K562 (cell line): ENCODE results near the gene ADIPOQ. TPM values are rescaled to one million over a fixed set of nuclear protein-coding genes. Genes with fewer than 3 reads are reported as not detected.
A peak's percentile ranks its signal among the peaks of the same experiment; 100 is the strongest.

ENCODE experiments used
- ATAC-seq: fragments of 200-7000 bp; cut with Tn5 transposase; 3 replicates; pipeline ENCODE4 v1.9.1; 2020; ENCODE audit warnings: moderate library complexity
- BruUV-seq: library from RNA; stranded (reverse); fragments of 400-500 nt; replicated peaks from 2 replicates; lab custom pipeline; 2021; lab: Mats Ljungman, UMichigan
- CTCF ChIA-PET: fragments of 300-600 bp; formaldehyde crosslinking; extraction: SDS; loops from one replicate; lab custom pipeline; 2021; ENCODE audit warnings: low intra/inter-chr PET ratio; lab: Yijun Ruan, JAX
- POLR2A ChIA-PET: fragments of 300-600, 350-650 bp; sonication (Branson Sonifier 250); formaldehyde crosslinking; extraction: SDS; loops from one replicate; lab custom pipeline; 2021; ENCODE audit warnings: antibody characterized with exemption, inconsistent platforms; lab: Yijun Ruan, JAX
- DNase-seq, 4 experiments: peaks; one replicate each; pipeline versions ENCODE4 v3.0.0 to v3.0.0-alpha.2; 2011 to 2018; ENCODE audit warnings: low spot score in 3 of 4, mixed read lengths in 3 of 4; ENCODE audit errors: extremely low read depth in 1 of 4
- FAIRE-seq: peaks from 2 replicates; lab custom pipeline; 2011; peaks lifted over from hg19 to GRCh38; lab: Jason Lieb, UNC
- H2AFZ ChIP-seq: 2 replicates; pipeline ENCODE4 v1.6.0; 2011; ENCODE audit warnings: low read depth, low read length, control low read depth, inconsistent platforms
- H3K27ac ChIP-seq: fragments of 200-600 bp; 3 replicates; pipeline ENCODE4 v1.8.0; 2011; ENCODE audit warnings: low read depth, mild to moderate bottlenecking, control low read depth, inconsistent platforms, low read length, moderate library complexity, mixed read lengths; ENCODE audit errors: extremely low read depth
- H3K27me3 ChIP-seq, 2 experiments: fragments of 300-600 bp in 1 of 2; 2 replicates in 1 of 2; 3 replicates in 1 of 2; pipeline versions ENCODE4 v1.6.0 to v1.8.0; 2011; ENCODE audit warnings: inconsistent platforms in 2 of 2, low read length in 2 of 2, mild to moderate bottlenecking in 1 of 2, mixed read lengths in 1 of 2, moderate library complexity in 1 of 2; ENCODE audit not compliant: control insufficient read depth in 2 of 2, insufficient read depth in 2 of 2
- H3K36me3 ChIP-seq: fragments of 300-600 bp; 3 replicates; pipeline ENCODE4 v1.8.0; 2011; ENCODE audit warnings: mild to moderate bottlenecking, low read length, inconsistent platforms; ENCODE audit not compliant: control insufficient read depth, insufficient read depth
- H3K4me1 ChIP-seq, 2 experiments: fragments of 200-600 bp in 1 of 2; replicated peaks in 1 of 2; 2 replicates in 1 of 2; 3 replicates in 1 of 2; pipeline versions ENCODE4 v1.5.1 to v1.8.0; 2011; ENCODE audit warnings: inconsistent platforms in 2 of 2, low read length in 2 of 2, mild to moderate bottlenecking in 1 of 2, mixed read lengths in 1 of 2, moderate library complexity in 1 of 2; ENCODE audit not compliant: control insufficient read depth in 2 of 2, insufficient read depth in 2 of 2
- H3K4me2 ChIP-seq: 2 replicates; pipeline ENCODE4 v1.6.1; 2011; ENCODE audit warnings: low read length, control low read depth, inconsistent platforms, mixed read lengths; ENCODE audit not compliant: insufficient read depth
- H3K4me3 ChIP-seq: fragments of 200-600 bp; sonication (generic), shearing (Covaris generic); 2 replicates; pipeline ENCODE4 v1.5.1; 2016; ENCODE audit warnings: control low read depth, inconsistent platforms
- H3K79me2 ChIP-seq: fragments of 200-600 bp; 3 replicates; pipeline ENCODE4 v1.8.0; 2011; ENCODE audit warnings: low read length, inconsistent platforms; ENCODE audit not compliant: control insufficient read depth, insufficient read depth
- H3K9ac ChIP-seq, 2 experiments: 2 replicates each; pipeline versions ENCODE4 v1.6.0 to v1.6.1; 2011; ENCODE audit warnings: low read depth in 2 of 2, low read length in 2 of 2, control low read depth in 1 of 2, inconsistent platforms in 1 of 2, mild to moderate bottlenecking in 1 of 2, mixed read lengths in 1 of 2; ENCODE audit not compliant: insufficient read depth in 1 of 2
- H3K9me1 ChIP-seq: one replicate; pipeline ENCODE4 v1.6.0; 2011; ENCODE audit warnings: inconsistent platforms, mild to moderate bottlenecking, low read length, moderate library complexity; ENCODE audit not compliant: control insufficient read depth, insufficient read depth
- H3K9me3 ChIP-seq: replicated peaks from 2 replicates; pipeline ENCODE4 v1.5.1; 2011; ENCODE audit warnings: low read depth, low read length, inconsistent platforms; ENCODE audit not compliant: control insufficient read depth, insufficient read depth
- H4K20me1 ChIP-seq: replicated peaks from 2 replicates; pipeline ENCODE4 v1.6.1; 2011; ENCODE audit warnings: low read length, inconsistent platforms, mixed read lengths; ENCODE audit not compliant: control insufficient read depth, insufficient read depth
- CBX3 ChIP-seq, 2 experiments: IDR thresholded peaks; 1 replicate in 1 of 2; 2 replicates in 1 of 2; pipeline ENCODE4 v1.6.1; 2012; ENCODE audit warnings: inconsistent platforms in 2 of 2, low read length in 2 of 2, borderline replicate concordance in 1 of 2, control low read depth in 1 of 2
- CHD1 ChIP-seq: fragments of 200-600 bp; sonication (generic); IDR thresholded peaks from one replicate; pipeline ENCODE4 v1.6.1; 2012; ENCODE audit warnings: mild to moderate bottlenecking, moderate library complexity, low read length, inconsistent platforms
- COPS2 ChIP-seq: fragments of 450-650 bp; conservative IDR thresholded peaks from 2 replicates; pipeline ENCODE4 v1.6.1; 2016; ENCODE audit warnings: mild to moderate bottlenecking, moderate library complexity
- CREB3 ChIP-seq: fragments of 450-650 bp; conservative IDR thresholded peaks from 2 replicates; pipeline ENCODE4 v1.6.1; 2016; ENCODE audit warnings: missing genetic modification characterization, low read depth, mild to moderate bottlenecking, missing compliant biosample characterization, moderate library complexity
- HMGN3 ChIP-seq: IDR thresholded peaks from 2 replicates; pipeline ENCODE4 v1.6.1; 2011; ENCODE audit warnings: borderline replicate concordance, low read depth, mild to moderate bottlenecking, mixed read lengths, low read length; ENCODE audit not compliant: insufficient read length; ENCODE audit errors: extremely low read depth
- PML ChIP-seq: IDR thresholded peaks from 2 replicates; pipeline ENCODE4 v1.6.1; 2012; ENCODE audit warnings: low read length, inconsistent platforms
- SMAD4 ChIP-seq: fragments of 250-450 bp; sonication (Bioruptor Pico); conservative IDR thresholded peaks from 2 replicates; pipeline ENCODE4 v1.8.0; 2021; ENCODE audit warnings: inconsistent platforms, mild to moderate bottlenecking, moderate library complexity
- ZBTB2 ChIP-seq: fragments of 450-650 bp; IDR thresholded peaks from 2 replicates; pipeline ENCODE4 v1.6.1; 2016; ENCODE audit warnings: antibody characterized with exemption
- ZC3H4 ChIP-seq: sonication (generic); formaldehyde crosslinking; IDR thresholded peaks from 2 replicates; pipeline ENCODE4 v1.9.0; 2021; ENCODE audit warnings: missing genetic modification reagents, borderline replicate concordance
- ZNF23 ChIP-seq: fragments of 250-450 bp; sonication (Bioruptor Pico); IDR thresholded peaks from 2 replicates; pipeline ENCODE4 v1.4.0; 2020; ENCODE audit warnings: mild to moderate bottlenecking
- ZNF311 ChIP-seq: fragments of 250-450 bp; sonication (Bioruptor Pico); IDR thresholded peaks from 2 replicates; pipeline ENCODE4 v1.4.0; 2020; ENCODE audit warnings: mild to moderate bottlenecking, moderate library complexity
- WGBS: fragments of 100-300 bp; shearing (Covaris generic); methylation state at CpG from one replicate; pipeline ENCODE4 v1.1.6; 2016; ENCODE audit warnings: low coverage, mixed read lengths; ENCODE audit not compliant: insufficient coverage; ENCODE audit errors: missing lambda C conversion rate; 5-methylcytosine and 5-hydroxymethylcytosine counted together
- in situ Hi-C: fragments of 300-500 bp; cut with MboI; formaldehyde crosslinking; loops from 4 replicates; pipeline ENCODE4 v1.15.0; 2018; ENCODE audit warnings: inconsistent platforms, mixed read lengths
- intact Hi-C: fragments of 100-400 bp; cut with micrococcal nuclease; formaldehyde crosslinking; loops from 2 replicates; pipeline ENCODE4 v1.14.2; 2022
- polyA plus RNA-seq, 8 experiments: library from polyadenylated mRNA; depleted of rRNA in 4 of 8; stranded (reverse) in 5 of 8; unstranded in 3 of 8; fragments of >200 nt; fragmentation: Nextera tagmentation in 2 of 8; fragmentation: Illumina TruSeq in 1 of 8; extraction: Ambion mirVana in 2 of 8; extraction: Trizol in 1 of 8; gene quantifications; 2 replicates each; pipeline versions ENCODE4 v1.2.1 to v1.2.3, GENCODE V29; 2011 to 2014; ENCODE audit warnings: inconsistent platforms in 1 of 8, missing spikeins in 1 of 8
- total RNA-seq, 7 experiments: library from RNA; depleted of rRNA in 6 of 7; stranded (reverse); fragments of >200 nt in 6 of 7; fragmentation: Illumina TruSeq in 2 of 7; extraction: Trizol in 2 of 7; gene quantifications; 2 replicates each; pipeline versions ENCODE4 v1.2.1 to v1.2.3, GENCODE V29; 2011 to 2021; ENCODE audit warnings: low replicate concordance in 1 of 7

Gene ADIPOQ
- total and polyA plus RNA-seq, 9 of the 15 experiments (the other 6 are each of a cell fraction or from before 2014, with no cell fraction given), result 0.01 to 0.04 (median 0.03) TPM; not detected in 4

- TF ChIP-seq CREB3 (tag) (0 out of 2 replicates have a peak, but pooled peaks have one; percentile 50), ZNF311 (peak; percentile 93), SMAD4 (CRISPR knock-in tag) (peak; percentile 90)
- TF ChIP-seq, all 486 proteins: peak for 25; not testable (repeated sequence) for 461
Measured at GRCh38 chr3:186893071-186893470, 50.6 kb downstream of the ADIPOQ start (continued).

GRCh38 chr3:186895406-186895805 lies 52.9 kb downstream of the ADIPOQ start:
- no peaks in the 10 kb centered on the region for H3K36me3 ChIP-seq
- no peak overlapping the region for H3K27ac ChIP-seq
- H3K9me1 ChIP-seq, result no peaks in the 10 kb centered on the region
- CTCF ChIA-PET, result no interaction called here
- no peak for DNase-seq
- in situ Hi-C loops, result no loop called here
- TF ChIP-seq COPS2 (no peak), HMGN3 (no peak), CBX3 (IDR thresholded peaks at IDR 0.05; ENCODE audit: borderline replicate concordance in 1 of 2, low read length in 2 of 2) (0 out of 3 replicates have a peak, but pooled peaks of 1 of the 2 experiments have one; percentile 30), ZBTB2 (no peak), ZNF23 (no peak), PML (no peak), ZC3H4 (CRISPR knock-in tag) (no peak), CHD1 (no peak)
- TF ChIP-seq, all 486 proteins: peak for 1
- Histone ChIP-seq H3K4me2 (no peak overlapping the region), H3K27me3 (no peaks in the 10 kb centered on the region), H3K9ac (no peak overlapping the region), H2AFZ (no peak overlapping the region), H3K4me3 (no peak overlapping the region), H4K20me1 (no peaks in the 10 kb centered on the region), H3K9me3 (0 out of 2 replicates have a peak, but pooled peaks cover 2% of the 10 kb centered on the region), H3K4me1 (peaks cover 3 to 7% of the 10 kb centered on the region in 2 experiments; a peak in 3 of 5 replicates), H3K79me2 (no peaks in the 10 kb centered on the region)
- no peak; the same call in 2 of the 3 replicates for ATAC-seq
- POLR2A ChIA-PET, result no interaction called here
- 79% methylated on average over 5 of the region's 5 CpGs for WGBS
- no peak for FAIRE-seq
- intact Hi-C loops, result no loop called here
- no TSS peak for BruUV-seq
